ENCODE data around the gene LGR6.
A peak's percentile ranks its signal among the peaks of the same experiment; 100 is the strongest.
"Not testable (repeated sequence)": the region's sequence is repeated elsewhere in the genome, so short reads cannot be mapped to it uniquely, and the experiment has no call there.

Gene LGR6, protein sequence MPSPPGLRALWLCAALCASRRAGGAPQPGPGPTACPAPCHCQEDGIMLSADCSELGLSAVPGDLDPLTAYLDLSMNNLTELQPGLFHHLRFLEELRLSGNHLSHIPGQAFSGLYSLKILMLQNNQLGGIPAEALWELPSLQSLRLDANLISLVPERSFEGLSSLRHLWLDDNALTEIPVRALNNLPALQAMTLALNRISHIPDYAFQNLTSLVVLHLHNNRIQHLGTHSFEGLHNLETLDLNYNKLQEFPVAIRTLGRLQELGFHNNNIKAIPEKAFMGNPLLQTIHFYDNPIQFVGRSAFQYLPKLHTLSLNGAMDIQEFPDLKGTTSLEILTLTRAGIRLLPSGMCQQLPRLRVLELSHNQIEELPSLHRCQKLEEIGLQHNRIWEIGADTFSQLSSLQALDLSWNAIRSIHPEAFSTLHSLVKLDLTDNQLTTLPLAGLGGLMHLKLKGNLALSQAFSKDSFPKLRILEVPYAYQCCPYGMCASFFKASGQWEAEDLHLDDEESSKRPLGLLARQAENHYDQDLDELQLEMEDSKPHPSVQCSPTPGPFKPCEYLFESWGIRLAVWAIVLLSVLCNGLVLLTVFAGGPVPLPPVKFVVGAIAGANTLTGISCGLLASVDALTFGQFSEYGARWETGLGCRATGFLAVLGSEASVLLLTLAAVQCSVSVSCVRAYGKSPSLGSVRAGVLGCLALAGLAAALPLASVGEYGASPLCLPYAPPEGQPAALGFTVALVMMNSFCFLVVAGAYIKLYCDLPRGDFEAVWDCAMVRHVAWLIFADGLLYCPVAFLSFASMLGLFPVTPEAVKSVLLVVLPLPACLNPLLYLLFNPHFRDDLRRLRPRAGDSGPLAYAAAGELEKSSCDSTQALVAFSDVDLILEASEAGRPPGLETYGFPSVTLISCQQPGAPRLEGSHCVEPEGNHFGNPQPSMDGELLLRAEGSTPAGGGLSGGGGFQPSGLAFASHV

DNA sequence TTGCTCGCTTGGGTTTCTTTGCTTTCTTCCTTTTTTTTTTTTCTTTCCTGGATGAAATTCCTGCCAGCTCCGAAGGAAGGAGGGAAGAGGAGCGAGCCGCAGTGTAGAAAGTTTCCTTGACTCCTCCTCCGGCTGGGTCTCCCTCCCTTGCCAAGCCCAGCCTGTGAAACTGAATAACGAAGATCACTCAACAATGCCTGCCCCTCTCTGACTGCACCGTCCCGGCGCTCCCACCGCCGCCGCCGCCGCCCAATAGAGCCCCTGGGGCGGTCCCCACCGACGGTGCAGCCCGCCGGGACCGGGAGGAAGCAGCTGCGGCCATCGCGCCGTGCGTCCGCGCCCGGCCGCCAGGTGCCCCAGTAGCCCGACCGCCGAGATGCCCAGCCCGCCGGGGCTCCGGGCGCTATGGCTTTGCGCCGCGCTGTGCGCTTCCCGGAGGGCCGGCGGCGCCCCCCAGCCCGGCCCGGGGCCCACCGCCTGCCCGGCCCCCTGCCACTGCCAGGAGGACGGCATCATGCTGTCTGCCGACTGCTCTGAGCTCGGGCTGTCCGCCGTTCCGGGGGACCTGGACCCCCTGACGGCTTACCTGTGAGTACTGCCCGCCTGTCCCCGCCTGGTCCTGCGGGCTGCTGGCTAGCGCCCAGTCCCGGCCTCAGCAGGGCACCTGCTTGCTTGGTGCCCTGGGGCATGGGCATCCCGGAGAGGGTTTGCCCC lies at the start of gene LGR6:
Gene LGR6 (plus strand): TSS at position 186 of the 714 bp plus-strand sequence. CDS start 191 bp downstream, at position 377.
- DNase-seq = no peak

DNA sequence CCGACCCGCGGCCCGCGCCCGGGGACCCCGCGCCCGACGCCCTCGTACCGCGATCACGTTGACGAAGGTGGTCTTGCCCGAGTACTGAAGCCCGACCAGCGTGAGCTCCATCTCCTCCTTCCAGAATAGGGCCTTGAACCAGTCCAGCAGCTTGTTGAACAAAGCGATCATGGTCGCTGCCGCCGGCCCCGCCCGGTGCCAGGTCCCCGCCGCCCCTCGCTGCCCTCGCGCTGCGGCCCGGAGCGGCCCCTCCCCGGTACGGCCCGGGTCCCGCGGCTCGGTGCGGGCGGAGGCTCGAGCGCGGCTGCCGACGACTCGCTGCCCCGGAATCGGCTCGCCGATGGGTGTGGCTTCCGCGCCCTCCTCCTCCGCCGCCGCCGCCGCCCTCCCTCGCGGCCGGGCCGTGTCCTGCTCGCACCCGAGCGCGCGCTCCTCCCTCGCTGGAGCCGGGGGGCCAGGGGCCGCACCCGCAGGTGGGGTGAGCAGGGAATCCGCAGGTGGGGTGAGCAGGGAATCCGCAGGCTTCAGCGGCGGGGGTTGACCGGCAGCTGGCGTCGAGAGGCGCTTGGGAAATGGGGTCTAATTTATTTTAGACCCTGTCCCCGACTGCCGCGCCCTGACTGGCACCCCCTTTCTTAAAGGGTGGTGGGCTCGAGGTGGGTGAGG lies 49.1 kb upstream of the LGR6 start, which contains the start of gene ARL8A:
Gene ARL8A (minus strand): TSS at position 336 of the 666 bp plus-strand sequence. CDS start 165 bp downstream, at position 171.
- DNase-seq = no peak

DNA sequence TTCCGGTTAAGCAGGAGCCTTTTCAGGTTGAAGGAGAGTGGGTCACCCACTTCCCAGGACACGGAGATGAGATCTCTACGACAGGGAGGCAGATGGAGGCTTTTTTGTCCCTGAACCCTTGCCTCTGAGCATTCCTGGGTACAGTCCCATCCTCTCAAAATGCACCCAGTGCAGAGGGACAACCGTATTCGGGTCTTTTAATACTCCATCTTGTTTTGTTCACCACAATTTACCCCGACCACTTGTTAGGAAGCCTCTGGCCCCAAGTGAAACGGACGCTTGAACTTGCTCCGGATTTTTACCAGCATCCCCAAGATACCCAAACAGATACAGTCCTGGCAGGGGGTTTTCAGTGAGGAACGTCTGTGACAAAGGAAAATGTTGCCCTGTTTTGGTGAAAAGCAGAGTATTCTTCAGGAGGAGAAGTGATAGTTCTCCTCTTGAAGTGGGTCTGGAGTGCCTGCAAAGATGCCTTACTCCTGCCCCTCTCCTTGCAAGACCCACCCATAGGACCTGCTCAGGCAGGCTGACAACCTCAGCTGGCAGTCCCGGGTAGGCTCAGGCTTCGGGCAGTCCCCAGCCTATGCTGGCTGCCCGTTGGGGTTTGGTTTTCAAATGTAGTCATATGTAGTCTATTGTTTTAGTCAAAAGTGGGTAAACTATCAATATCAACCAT lies 48.4 kb upstream of the LGR6 start:
- DNase-seq = no peak

DNA sequence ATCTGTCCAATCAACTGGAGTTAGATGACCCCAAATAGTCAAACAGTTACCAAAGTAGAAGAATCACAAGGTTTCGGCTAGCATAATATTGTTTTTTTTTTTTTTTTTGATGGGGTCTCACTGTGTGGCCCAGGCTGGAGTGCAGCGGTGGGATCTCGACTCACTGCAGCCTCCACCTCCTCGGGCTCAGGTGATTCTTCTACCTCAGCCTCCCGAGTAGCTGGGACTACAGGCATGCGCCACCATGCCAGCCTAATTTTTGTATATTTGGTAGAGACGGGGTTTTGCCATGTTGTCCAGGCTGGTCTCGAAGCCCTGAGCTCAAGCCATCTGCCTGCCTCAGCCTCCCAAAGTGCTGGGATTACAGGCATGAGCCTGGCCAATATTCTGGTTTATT lies 47.9 kb upstream of the LGR6 start:
- not testable (repeated sequence) for DNase-seq

DNA sequence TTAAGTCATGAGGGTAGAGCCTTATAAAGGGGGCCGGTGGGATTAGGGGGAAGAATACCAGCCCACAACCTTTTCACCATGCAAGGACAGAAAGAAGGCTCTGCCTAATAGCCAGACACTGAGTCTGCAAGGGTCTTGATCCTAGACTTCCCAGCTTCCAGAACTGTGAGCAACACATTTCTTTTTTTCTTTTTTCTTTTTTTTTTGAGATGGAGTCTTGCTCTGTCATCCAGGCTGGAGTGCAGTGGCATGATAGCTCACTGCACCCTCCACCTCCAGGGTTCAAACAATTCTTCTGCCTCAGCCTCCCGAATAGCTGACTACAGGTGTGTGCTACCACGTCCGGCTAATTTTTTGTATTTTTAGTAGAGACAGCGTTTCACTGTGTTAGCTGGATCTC lies 47.3 kb upstream of the LGR6 start:
- DNase-seq = no peak

DNA sequence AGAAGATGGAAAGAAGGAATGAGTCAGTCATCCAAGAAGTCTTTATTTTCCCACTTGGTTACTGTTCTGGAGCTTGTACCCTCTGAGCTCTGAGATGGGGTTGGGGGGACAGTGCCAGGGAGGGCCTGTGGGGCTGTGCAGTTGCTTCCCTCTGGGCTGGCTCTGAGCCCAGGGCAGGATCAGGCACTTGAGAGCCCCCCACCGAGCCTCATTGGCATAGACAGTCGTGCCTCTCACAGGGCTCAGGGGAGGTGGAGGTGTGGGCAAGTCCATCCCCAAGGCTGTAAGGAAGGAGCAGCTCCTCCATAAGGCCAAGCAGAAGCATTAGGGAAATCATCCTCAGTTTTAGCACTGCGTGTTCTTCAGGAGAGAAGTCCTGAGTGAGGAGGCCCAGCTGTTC lies 46.6 kb upstream of the LGR6 start:
- no peak for DNase-seq

DNA sequence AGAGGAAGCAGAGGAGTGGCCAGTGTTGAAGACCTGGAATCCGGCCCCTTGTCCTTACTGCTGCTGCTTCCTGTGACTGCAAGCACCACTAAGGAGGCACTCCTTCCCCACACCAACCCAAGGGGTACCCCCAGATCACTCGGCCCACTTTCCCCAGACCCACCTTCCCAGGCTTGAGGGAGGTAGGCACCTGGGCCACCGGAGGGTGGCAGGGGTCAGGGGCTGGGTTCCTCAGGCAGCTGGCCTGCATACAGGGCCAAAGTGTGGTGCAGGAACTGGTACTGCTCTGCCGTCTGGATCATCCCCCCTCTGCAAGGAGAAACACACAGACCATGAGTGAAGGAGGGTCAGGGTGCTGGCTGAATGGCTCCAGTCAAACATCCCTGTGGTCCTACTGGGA lies 45.2 kb upstream of the LGR6 start:
- no peak for DNase-seq

DNA sequence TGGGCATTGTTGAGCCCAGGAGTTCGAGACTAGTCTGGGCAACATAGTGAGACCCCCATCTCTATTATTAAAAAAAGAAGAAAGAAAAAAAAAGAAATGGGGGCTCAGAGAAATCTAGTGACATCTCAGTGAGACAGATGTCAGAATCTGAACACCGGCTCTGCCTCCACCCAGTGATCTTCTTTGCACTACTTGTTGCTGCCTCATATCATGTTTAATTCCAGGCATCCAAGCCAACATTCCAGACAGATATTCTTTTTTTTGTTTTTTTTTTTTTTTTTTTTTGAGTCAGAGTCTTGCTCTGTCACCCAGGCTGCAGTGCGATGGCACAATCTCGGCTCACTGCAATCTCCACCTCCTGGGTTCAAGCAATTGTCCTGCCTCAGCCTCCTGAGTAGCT lies 44.0 kb upstream of the LGR6 start:
- DNase-seq = no peak

DNA sequence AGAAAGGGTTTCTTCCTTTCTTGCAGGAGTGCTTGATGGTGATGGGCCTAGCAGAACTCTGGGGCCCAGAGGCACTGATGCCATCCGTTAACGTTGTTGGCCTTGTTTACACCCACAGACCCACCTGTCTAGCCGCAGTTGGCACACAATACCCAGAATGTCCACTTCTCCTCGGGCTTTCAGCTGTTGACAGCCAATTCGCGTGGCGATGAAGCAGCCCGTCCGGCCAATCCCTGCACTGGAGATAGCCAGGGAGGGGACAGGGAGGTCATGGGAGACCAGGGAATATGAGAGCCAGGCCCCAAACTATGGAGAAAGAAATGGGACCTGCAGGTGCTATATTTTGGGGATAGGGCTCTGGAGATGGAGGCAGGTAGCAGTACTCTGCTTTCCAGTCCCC lies 43.4 kb upstream of the LGR6 start:
- no peak for DNase-seq

DNA sequence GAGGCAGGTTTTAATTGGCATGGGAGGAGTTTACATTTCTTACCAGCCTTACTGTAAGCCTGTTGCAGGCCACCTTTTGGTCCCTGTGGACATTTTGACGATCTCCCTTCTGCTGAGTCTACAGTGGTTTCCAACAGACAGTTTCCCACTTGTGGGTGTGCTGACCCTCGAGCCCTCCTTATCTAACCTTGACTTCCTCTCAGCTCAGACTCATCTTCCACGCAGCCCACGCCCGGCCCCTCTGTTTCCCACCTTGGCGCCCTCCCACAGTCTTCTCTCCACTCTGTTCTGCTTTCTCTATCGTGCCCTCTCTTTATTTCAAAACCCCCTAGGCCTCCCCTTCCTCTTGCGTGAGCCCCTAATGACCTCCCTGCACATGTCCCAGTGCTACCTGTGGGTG lies 43.0 kb upstream of the LGR6 start:
- no peak for DNase-seq

DNA sequence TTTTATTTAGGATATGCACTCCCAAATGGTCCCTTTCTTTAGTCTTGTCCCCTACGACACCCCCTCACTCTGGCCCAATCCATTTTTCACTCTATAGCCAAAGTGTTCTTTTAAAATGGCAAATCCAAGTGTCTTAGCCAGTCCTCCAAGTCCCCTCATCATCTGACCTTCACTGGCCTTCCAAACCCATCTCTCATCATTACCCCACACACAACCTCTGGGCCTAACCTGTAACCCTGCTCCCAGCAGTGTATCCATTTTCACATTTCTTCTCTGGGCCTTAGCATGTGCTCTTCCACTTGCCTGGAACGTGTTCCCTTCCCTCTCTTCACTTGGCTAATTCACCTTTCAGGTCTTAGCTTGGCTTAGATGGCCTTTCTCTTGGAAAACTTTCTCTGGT lies 42.6 kb upstream of the LGR6 start:
- DNase-seq = no peak

DNA sequence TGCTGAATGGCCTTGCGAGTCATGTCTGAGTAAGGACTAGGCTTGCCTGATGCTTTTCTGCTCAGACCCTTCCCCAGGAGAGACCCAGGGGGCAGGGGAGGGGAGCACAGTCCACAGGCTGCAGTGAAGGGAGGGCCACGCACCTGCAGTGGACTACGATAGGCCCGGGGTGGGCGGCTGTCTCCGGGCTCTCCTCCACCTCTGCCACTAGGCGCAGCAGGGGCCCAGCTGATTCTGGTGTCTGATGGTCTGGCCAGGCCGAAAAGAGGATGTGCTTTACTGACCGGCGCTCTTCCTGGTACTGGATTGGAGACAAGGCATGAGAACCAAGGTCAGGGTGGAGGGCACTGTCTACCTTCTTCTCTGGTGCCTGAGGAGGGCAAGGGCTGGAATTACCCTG lies 41.2 kb upstream of the LGR6 start:
- no peak for DNase-seq

DNA sequence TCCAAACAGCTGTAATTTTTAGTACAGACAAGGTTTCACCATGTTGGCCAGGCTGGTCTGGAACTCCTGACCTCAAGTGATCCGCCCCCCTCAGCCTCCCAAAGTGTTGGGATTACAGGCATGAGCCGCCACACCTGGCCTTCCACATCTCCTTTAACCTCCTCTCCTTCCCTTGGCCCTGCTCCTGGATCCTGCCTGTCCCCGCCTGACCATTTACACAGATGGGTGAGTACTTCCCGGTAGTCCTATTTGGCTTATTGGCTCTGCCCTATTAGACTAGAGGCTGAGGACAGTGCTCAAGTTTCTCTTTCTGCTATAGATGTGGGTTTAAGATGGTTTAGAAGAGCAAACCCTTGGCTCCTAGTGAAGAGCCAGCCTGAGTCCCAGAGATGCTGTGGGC lies 40.3 kb upstream of the LGR6 start:
- DNase-seq = no peak

DNA sequence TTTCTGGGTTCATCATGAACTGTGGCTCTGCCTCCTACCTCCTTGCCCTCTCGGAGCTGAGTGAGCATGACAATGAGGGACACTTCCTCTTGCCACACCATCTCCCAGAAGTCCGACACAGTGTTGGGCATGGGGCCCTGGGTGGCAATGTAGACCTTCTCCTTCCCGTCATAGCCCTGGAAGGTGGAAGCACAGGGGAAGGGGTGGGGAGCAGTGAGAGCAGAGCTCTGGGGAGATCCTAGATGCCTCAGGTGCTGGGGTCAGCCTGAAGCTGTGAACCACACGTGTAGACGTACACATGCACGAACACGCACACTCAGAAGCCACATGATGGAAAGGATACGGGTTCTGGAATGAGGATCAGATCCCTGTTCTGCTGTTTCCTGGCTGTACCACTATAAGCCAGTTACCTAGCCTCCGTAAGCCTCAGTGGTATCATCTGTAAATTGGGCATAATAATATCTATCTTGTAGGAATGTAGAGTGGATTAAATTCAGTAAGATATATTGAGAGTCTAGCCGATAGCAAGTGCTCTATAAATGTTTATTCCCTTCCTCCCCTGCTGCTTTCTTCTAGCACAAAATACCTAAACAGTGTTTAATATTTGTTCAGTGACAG lies 39.3 kb upstream of the LGR6 start:
- DNase-seq = no peak

DNA sequence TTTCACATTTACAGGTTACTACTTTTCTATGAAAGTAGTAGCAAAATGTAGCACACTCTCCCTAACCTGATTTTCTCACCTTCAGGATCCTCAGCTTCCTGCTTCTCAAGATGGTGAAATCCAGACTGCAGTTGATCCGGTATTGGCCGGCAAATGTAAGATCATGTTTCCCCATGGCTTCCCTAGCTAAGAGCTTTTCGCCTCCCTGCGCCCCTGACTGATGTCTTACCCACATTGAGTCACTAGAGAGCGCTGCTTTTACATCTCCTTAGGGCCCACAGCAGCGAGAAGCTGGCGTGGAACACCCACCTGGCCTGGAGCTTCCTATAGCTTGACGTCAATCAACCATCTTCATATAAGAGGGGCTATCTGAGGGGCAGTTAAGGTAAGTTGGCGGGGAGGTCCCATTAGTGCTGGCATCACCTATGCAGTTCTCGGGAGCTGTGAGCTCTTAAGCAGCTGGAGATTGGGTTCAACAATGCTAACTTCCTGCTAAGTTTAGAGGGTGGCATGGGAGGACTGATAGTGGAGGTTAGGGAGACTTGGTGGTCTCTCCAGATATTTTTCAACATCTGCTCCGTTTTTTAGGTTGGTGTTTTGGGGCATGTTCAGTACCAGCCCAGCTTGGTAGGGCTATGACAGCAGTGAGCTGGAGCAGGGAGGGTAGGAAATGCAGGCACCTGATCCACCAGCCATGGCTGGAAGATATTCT lies 38.7 kb upstream of the LGR6 start:
- DNase-seq = peak; percentile 58

DNA sequence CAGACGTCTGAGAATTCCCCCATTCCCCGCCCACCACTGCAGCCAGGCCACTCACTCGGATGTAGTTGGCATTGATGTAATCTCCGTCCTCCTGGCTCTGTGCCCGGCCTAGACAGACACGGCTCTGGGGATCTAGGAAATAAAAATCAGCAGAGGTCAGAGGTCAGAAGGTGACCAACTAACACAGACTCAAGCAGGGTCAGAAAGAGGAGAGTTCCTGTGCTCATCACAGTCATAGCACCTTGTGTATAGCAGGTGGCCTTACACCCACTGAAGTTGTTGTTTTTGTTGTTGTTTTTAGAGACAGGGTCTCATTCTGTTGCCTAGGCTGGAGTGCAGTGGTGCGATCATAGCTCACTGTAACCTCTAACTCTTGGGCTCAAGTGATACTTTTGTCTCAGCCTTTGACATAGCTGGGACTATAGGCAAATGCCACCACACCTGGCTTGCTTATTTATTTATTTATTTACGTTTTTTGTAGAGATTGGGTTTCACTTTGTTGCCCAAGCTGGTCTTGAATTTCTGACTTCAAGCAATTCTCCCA lies 38.0 kb upstream of the LGR6 start:
- DNase-seq = peak; percentile 45

DNA sequence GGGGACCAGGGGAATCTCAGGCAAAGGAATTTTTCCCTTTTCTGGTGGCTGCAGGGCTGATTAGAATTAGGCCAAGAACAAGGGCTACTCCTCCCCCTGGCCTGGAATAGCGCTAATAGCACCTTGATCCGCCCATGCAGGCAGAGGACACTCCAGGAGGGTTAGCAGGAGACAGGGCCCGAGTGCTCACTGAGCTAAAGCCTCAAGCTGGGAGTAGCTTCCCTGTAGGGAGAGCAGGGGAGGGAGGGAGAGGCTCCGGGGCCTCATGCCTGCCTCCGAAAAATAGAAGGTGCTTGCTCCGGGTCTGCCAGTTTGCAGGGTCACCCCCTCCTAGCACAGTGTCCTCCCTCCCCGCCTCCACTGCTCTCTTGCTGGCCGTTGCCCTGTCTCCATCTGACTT lies 37.0 kb upstream of the LGR6 start:
- no peak for DNase-seq

DNA sequence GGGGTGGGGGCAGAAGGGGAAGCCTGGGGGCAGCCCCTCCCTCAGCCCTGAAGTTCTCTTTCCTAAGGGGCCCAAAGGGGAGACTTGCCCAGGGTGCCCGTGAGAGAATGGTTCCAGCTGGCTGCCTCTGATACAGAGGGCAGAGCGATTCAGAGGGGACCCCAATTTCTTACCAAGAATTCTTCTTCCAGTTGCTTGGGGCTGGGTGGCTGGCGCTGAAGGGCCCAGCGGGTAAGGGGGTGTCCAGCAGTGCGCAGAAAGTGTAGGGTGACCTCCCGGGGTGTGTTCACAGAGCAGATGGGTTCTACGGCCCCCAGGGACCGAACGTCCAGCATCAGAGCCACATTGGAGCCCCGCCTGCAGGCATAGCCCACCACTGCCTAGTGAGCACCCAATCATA lies 35.7 kb upstream of the LGR6 start:
- DNase-seq = no peak

DNA sequence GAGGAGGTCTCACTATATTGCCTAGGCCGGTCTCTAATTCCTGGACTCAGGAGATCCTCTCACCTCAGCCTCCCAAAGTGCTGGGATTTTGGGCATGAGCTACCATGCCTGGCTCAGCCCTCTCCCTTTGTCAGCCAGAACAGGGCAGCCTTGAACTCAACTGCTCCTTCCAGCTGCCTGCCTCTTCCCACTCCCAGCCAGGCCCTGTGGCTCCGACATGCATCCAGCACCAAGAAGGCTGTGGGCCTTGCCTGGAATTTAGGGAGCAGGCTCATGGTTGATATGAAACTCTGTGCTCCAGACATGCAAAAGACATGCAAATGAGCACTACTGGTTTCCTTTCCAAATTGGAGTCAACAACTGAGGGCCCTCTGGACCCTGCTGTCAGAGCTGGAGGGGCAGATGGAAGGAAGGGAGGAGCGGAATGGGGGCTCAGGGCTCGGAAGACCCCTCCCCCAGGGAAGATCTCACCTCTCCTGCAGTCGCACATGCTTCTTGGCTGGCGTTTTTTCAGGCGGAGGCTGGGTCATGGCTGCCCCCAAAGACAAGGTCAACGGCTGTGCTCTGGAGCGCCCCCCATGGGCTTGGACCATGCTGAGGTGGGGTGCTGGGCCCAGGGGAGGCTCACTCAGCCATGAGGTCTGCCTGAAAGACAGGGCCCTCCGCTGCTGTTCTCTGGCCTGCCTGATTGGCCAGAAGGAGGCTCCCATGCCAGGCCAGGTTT lies 34.6 kb upstream of the LGR6 start:
- no peak for DNase-seq
